Measurements from ENCODE around the gene POGK. TPM values are rescaled to one million over a fixed set of nuclear protein-coding genes. Genes with fewer than 3 reads are reported as not detected.

The POGK gene
- total RNA-seq, 4 donors from 2014 or later = 25.5 to 29.3 (median 27.0) TPM

- TF ChIP-seq, protein P1, sequence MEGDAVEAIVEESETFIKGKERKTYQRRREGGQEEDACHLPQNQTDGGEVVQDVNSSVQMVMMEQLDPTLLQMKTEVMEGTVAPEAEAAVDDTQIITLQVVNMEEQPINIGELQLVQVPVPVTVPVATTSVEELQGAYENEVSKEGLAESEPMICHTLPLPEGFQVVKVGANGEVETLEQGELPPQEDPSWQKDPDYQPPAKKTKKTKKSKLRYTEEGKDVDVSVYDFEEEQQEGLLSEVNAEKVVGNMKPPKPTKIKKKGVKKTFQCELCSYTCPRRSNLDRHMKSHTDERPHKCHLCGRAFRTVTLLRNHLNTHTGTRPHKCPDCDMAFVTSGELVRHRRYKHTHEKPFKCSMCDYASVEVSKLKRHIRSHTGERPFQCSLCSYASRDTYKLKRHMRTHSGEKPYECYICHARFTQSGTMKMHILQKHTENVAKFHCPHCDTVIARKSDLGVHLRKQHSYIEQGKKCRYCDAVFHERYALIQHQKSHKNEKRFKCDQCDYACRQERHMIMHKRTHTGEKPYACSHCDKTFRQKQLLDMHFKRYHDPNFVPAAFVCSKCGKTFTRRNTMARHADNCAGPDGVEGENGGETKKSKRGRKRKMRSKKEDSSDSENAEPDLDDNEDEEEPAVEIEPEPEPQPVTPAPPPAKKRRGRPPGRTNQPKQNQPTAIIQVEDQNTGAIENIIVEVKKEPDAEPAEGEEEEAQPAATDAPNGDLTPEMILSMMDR (IDR thresholded peaks at IDR 0.05; ENCODE audit: low read depth) = no peak
Observed at GRCh38 chr1:166858726-166859419, 19.6 kb downstream of the POGK start.

- TF ChIP-seq, protein P1 (IDR thresholded peaks at IDR 0.05; ENCODE audit: low read depth) = no peak
Observed at GRCh38 chr1:166859597-166859996, 20.3 kb downstream of the POGK start.

DNA sequence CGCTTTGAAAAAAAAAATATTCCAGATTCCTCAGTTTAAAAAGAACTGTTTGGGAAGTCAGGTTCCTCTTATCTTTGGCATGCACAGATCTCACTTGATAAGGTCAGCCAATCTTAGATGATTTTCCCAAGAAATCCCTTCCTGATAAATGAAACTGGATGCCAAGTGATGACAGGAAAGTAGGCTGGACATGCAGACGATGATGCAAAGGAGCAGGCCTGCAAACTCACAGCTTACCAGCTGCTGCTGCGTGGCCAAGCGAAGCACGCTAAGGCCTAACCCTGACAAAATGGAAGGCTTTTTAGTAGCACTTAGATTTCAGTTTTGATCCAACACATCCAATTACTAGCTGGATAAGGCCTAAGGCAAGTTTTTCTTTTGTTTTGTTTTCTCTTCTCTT lies 26.7 kb downstream of the POGK start:
- TF ChIP-seq, protein P1 (IDR thresholded peaks at IDR 0.05; ENCODE audit: low read depth) = no peak

GRCh38 chr1:166868639-166869038 lies 29.4 kb downstream of the POGK start:
- TF ChIP-seq, protein P1 (IDR thresholded peaks at IDR 0.05; ENCODE audit: low read depth) = no peak

GRCh38 chr1:166869318-166870099 lies 30.2 kb downstream of the POGK start:
- TF ChIP-seq, protein P1 (IDR thresholded peaks at IDR 0.05; ENCODE audit: low read depth) = no peak

- TF ChIP-seq, protein P1 (IDR thresholded peaks at IDR 0.05; ENCODE audit: low read depth) = no peak
Observed at GRCh38 chr1:166870584-166870983, 31.3 kb downstream of the POGK start.

- TF ChIP-seq, protein P1 (IDR thresholded peaks at IDR 0.05; ENCODE audit: low read depth) = no peak
Observed at GRCh38 chr1:166874464-166874863, 35.2 kb downstream of the POGK start.
